ENCODE data around the gene C14orf132.
A peak's percentile ranks its signal among the peaks of the same experiment; 100 is the strongest.

Gene C14orf132

DNA sequence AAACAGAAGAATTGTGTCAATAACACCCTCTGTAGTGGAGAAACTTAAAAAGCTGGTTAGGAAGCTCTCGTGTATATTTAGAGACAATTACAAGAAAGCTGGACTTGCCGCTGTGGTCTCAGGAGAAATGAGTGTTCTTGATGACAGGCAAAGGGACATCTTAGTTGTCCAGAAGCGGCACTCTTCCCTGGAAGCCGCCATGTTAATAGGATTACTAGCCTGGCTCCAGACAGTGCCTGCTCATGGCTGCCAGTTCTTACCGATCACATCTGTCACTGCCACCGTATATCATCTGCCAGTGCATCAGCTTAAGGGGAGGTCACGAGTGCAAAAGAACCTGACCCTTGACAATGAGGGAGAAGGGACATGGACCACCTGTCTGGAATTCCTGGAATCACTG is 48.9 kb downstream of the C14orf132 start:
- TF ChIP-seq, protein P1, sequence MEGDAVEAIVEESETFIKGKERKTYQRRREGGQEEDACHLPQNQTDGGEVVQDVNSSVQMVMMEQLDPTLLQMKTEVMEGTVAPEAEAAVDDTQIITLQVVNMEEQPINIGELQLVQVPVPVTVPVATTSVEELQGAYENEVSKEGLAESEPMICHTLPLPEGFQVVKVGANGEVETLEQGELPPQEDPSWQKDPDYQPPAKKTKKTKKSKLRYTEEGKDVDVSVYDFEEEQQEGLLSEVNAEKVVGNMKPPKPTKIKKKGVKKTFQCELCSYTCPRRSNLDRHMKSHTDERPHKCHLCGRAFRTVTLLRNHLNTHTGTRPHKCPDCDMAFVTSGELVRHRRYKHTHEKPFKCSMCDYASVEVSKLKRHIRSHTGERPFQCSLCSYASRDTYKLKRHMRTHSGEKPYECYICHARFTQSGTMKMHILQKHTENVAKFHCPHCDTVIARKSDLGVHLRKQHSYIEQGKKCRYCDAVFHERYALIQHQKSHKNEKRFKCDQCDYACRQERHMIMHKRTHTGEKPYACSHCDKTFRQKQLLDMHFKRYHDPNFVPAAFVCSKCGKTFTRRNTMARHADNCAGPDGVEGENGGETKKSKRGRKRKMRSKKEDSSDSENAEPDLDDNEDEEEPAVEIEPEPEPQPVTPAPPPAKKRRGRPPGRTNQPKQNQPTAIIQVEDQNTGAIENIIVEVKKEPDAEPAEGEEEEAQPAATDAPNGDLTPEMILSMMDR (conservative IDR thresholded peaks at IDR 0.05; ENCODE audit: control insufficient read depth, insufficient read depth, low read depth, low read length) = no peak
- no peak for DNase-seq (ENCODE audit: low read depth)
- no peak overlapping the region for H3K4me3 ChIP-seq (ENCODE audit: control insufficient read depth, low read depth, low read length)

DNA sequence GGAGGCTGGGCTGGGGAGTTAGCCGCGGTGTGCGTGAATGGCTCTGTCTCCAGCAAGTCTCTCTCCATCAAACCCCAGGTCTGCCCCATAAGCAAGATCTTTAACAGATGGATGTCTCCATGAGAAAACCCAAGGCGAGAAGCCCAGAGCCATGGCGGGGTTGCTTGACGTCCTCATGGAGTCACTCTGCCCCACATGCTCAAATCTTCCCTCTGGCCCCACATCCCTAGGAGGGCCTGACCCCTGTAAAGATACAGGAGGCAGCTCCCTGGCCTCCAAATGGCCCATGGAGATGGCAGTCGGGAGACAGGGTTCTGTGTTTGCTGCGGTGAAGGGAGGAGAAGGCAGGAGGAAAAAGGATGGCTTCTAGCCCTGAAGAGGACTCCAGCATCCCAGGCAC is 49.3 kb downstream of the C14orf132 start:
- TF ChIP-seq, protein P1 (conservative IDR thresholded peaks at IDR 0.05; ENCODE audit: control insufficient read depth, insufficient read depth, low read depth, low read length) = no peak
- DNase-seq (ENCODE audit: low read depth) = no peak
- no peak overlapping the region for H3K4me3 ChIP-seq (ENCODE audit: control insufficient read depth, low read depth, low read length)

DNA sequence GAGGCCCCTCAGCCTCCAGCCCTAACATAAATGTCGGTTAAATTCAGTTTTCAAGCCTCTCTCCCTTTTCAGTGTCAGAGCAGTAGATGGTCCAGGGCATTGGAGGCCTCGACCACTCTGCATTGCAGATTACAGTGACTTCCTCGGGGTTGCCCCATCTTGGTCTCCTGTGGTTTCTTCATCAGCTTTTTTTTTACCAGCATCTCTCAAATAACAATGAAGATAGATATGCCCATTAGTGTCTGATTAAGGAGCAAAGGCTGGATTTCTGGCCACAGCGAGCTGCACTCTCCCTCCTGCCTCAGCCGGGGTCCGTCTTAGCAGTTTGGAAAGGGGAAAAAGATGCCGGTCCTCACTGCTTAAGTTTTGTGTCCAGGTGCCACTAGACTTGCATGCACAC is 49.7 kb downstream of the C14orf132 start:
- TF ChIP-seq, protein P1 (conservative IDR thresholded peaks at IDR 0.05; ENCODE audit: control insufficient read depth, insufficient read depth, low read depth, low read length) = no peak
- H3K4me3 ChIP-seq (ENCODE audit: control insufficient read depth, low read depth, low read length) = no peak overlapping the region
- no peak for DNase-seq (ENCODE audit: low read depth)

DNA sequence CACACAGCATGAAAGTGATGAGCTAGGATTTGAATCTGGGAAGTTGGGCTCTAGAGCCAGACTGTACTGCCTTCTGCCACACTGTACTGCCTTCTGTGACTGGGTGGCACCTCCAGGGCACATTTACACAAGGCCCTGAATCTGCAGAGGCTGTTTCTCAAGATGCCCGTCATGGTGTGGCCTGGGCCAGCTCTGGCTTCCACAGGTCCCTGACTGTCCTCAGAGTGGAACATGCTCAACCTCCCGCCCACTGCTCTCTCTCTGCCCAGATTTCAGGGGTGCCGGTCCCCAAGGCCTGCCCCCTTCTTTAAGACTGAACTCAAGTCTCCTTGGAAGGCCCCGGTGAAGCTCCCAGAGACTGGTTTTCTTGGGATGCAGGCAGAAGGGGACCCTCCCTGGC is 50.2 kb downstream of the C14orf132 start:
- DNase-seq (ENCODE audit: low read depth) = no peak
- TF ChIP-seq, protein P1 (conservative IDR thresholded peaks at IDR 0.05; ENCODE audit: control insufficient read depth, insufficient read depth, low read depth, low read length) = no peak
- no peak overlapping the region for H3K4me3 ChIP-seq (ENCODE audit: control insufficient read depth, low read depth, low read length)

DNA sequence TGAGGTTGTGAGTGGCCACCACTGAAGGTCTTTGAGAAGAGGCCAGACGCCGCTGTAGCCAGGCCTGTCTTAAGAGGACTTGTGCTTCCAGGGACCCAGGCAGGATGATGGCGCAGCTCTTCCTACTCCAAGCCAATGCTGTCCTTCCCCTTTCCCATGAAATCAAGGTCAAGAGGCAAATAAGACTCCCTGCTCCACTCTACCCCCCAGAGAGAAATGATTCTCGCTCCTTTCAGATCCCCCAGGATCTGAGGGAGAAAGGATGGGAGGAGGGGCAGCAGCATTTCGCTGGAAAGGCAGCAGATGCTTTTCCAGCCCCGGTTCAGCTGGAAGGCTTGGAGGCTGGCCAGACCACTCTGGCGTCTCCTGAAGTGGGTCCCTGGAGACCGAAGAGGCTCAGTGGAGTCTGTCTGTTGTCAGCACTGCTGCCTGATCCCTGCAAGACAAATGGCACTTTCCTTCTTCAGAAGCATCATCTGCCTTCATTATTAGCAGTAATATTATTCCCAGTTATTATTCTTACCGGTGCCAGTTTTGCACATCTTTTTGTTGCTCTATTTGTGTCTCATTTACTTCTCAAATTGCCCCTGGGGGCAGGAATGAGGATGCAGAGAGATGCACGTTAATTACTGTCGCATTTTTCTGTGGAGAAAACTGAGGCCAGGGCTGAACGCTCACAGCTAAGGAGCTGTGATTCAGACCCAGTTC is 51.4 kb downstream of the C14orf132 start:
- no peak overlapping the region for H3K4me3 ChIP-seq (ENCODE audit: control insufficient read depth, low read depth, low read length)
- TF ChIP-seq, protein P1 (conservative IDR thresholded peaks at IDR 0.05; ENCODE audit: control insufficient read depth, insufficient read depth, low read depth, low read length) = no peak
- DNase-seq (ENCODE audit: low read depth) = peak; percentile 84

DNA sequence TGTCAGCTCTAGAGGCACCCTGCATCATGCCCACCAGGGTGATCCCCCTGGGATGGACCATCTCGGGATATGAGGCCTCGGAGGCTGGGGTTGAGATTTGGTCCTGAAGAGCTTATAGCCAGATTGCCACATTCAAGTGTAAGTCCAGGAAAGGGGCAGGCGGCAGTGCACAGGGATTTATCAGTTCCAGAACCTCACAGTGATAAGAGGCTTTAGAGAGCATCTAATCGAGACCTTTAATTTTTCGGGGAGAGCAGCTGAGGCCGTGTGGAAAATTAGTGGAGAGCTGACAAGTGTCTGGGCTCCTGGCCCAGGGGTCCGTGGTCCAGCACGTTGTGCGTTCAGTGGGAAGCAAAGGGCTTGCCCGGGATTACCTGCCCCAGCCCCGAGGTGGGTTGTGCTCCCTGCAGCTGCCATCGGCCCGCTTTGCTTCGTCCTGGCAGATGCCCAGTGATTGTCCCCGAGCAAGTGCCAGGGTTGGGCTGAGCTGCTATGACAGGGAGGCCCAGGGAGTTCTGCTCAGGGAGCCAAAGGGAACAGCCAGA is 52.1 kb downstream of the C14orf132 start:
- no peak overlapping the region for H3K4me3 ChIP-seq (ENCODE audit: control insufficient read depth, low read depth, low read length)
- DNase-seq (ENCODE audit: low read depth) = no peak
- TF ChIP-seq, protein P1 (conservative IDR thresholded peaks at IDR 0.05; ENCODE audit: control insufficient read depth, insufficient read depth, low read depth, low read length) = no peak

Data from fibroblast of mammary gland (primary cell).